HepG2 (cell line): ENCODE results near the gene UEVLD. TPM values are rescaled to one million over a fixed set of nuclear protein-coding genes. Genes with fewer than 3 reads are reported as not detected.

Experiments
- EZH2 ChIP-seq: conservative IDR thresholded peaks from 2 replicates; pipeline ENCODE4 v1.6.1; 2012; ENCODE audit warnings: mild to moderate bottlenecking, low read depth, low read length, moderate library complexity
- FOXC1 ChIP-seq: sonication (generic); formaldehyde crosslinking; IDR thresholded peaks from 2 replicates; pipeline ENCODE4 v1.8.0; 2022; ENCODE audit warnings: mild to moderate bottlenecking, missing genetic modification reagents, borderline replicate concordance
- GLMP ChIP-seq: sonication (generic); formaldehyde crosslinking; IDR thresholded peaks from 2 replicates; pipeline ENCODE4 v1.9.0; 2021; ENCODE audit warnings: missing genetic modification reagents, mild to moderate bottlenecking, borderline replicate concordance
- JDP2 ChIP-seq: sonication (generic); formaldehyde crosslinking; IDR thresholded peaks from 2 replicates; pipeline ENCODE4 v1.8.1; 2022; ENCODE audit warnings: missing genetic modification reagents, borderline replicate concordance
- NFKBIZ ChIP-seq: IDR thresholded peaks from 2 replicates; pipeline ENCODE4 v1.6.1; 2018; ENCODE audit warnings: missing genetic modification reagents, missing compliant biosample characterization
- PHF20 ChIP-seq: sonication (generic); formaldehyde crosslinking; IDR thresholded peaks from 2 replicates; pipeline ENCODE4 v1.5.0; 2020; ENCODE audit warnings: mild to moderate bottlenecking, missing genetic modification reagents
- SMARCC2 ChIP-seq: fragments of 450-650 bp; IDR thresholded peaks from 2 replicates; pipeline ENCODE4 v1.6.1; 2017; ENCODE audit warnings: antibody characterized with exemption, mild to moderate bottlenecking
- SNAI1 ChIP-seq: sonication (generic); formaldehyde crosslinking; IDR thresholded peaks from 2 replicates; pipeline ENCODE4 v1.5.0; 2020; ENCODE audit warnings: mild to moderate bottlenecking, missing genetic modification reagents, borderline replicate concordance
- SNAPC4 ChIP-seq: sonication (generic); formaldehyde crosslinking; IDR thresholded peaks from 2 replicates; pipeline ENCODE4 v1.4.0; 2020; ENCODE audit warnings: mild to moderate bottlenecking, missing genetic modification reagents
- SP2 ChIP-seq: sonication (generic); formaldehyde crosslinking; IDR thresholded peaks from 2 replicates; pipeline ENCODE4 v1.5.1; 2020; ENCODE audit warnings: mild to moderate bottlenecking, missing genetic modification reagents
- ZFP82 ChIP-seq: sonication (generic); formaldehyde crosslinking; IDR thresholded peaks from 2 replicates; pipeline ENCODE4 v1.5.1; 2020; ENCODE audit warnings: mild to moderate bottlenecking, missing genetic modification reagents, borderline replicate concordance
- ZHX1 ChIP-seq: sonication (generic); formaldehyde crosslinking; IDR thresholded peaks from 2 replicates; pipeline ENCODE4 v1.8.1; 2022; ENCODE audit warnings: low read depth, mild to moderate bottlenecking, missing genetic modification reagents
- ZNF274 ChIP-seq: sonication (generic); formaldehyde crosslinking; IDR thresholded peaks from 2 replicates; pipeline ENCODE4 v1.5.1; 2020; ENCODE audit warnings: mild to moderate bottlenecking, missing genetic modification reagents
- ZNF615 ChIP-seq: sonication (generic); formaldehyde crosslinking; IDR thresholded peaks from 2 replicates; pipeline ENCODE4 v1.5.0; 2020; ENCODE audit warnings: mild to moderate bottlenecking, missing genetic modification reagents, borderline replicate concordance
- ZNF792 ChIP-seq: IDR thresholded peaks from 2 replicates; pipeline ENCODE4 v1.6.1; 2016
- ZUFSP ChIP-seq: sonication (generic); formaldehyde crosslinking; IDR thresholded peaks from 2 replicates; pipeline ENCODE4 v1.9.0; 2021; ENCODE audit warnings: missing genetic modification reagents, mild to moderate bottlenecking, borderline replicate concordance
- polyA plus RNA-seq, 8 experiments: library from polyadenylated mRNA; depleted of rRNA in 3 of 8; stranded (reverse) in 7 of 8; unstranded in 1 of 8; fragments of >200 nt; fragmentation: Illumina TruSeq in 4 of 8; extraction: Trizol in 4 of 8; gene quantifications; 2 replicates each; pipeline versions ENCODE4 v1.2.1 to v1.2.3, GENCODE V29; 2011 to 2016; ENCODE audit warnings: low read depth in 4 of 8, missing spikeins in 1 of 8, mixed read lengths in 1 of 8; ENCODE audit not compliant: insufficient read depth in 1 of 8
- total RNA-seq, 5 experiments: library from RNA; depleted of rRNA; stranded (reverse); fragments of >200 nt; fragmentation: Illumina TruSeq; extraction: Trizol; gene quantifications; 2 replicates each; pipeline ENCODE4 v1.2.3, GENCODE V29; 2016; ENCODE audit warnings: low read depth in 1 of 5

UEVLD gene
- total and polyA plus RNA-seq, 2 of the 13 experiments (the other 11 are each of a cell fraction or from before 2014, with no cell fraction given), result 5.7 to 13.7 TPM

GRCh38 chr11:18526521-18527296, 61.8 kb downstream of the UEVLD start, which contains the start of gene TSG101 (continued):
- TF ChIP-seq GLMP (no peak), JDP2 (CRISPR knock-in tag) (no peak), SNAI1 (CRISPR knock-in tag) (peak; percentile 83), SP2 (peak; percentile 74), SNAPC4 (peak; percentile 66; the same call in 1 of the 2 replicates), ZFP82 (CRISPR knock-in tag) (peak; percentile 86; the same call in 1 of the 2 replicates), FOXC1 (CRISPR knock-in tag) (peak; percentile 87; the same call in 1 of the 2 replicates), SMARCC2 (no peak), ZNF615 (CRISPR knock-in tag) (0 out of 2 replicates have a peak, but pooled peaks have one; percentile 60), ZHX1 (CRISPR knock-in tag) (peak; percentile 35; the same call in 1 of the 2 replicates), ZNF792 (CRISPR knock-in tag) (no peak; the same call in 1 of the 2 replicates), EZH2 (no peak), ZUFSP (CRISPR knock-in tag) (no peak), NFKBIZ (CRISPR knock-in tag) (0 out of 2 replicates have a peak, but pooled peaks have one; percentile 26), PHF20 (CRISPR knock-in tag) (peak; percentile 96), ZNF274 (CRISPR knock-in tag) (peak; percentile 89; the same call in 1 of the 2 replicates)
